ENCODE measurements around the gene KEL. TPM values are rescaled to one million over a fixed set of nuclear protein-coding genes. Genes with fewer than 3 reads are reported as not detected.
A peak's percentile ranks its signal among the peaks of the same experiment; 100 is the strongest.

The KEL gene
- polyA plus RNA-seq (2013, experiment 1 of 2): 0.04 TPM
- polyA plus RNA-seq (2013, experiment 2 of 2): not detected

DNA sequence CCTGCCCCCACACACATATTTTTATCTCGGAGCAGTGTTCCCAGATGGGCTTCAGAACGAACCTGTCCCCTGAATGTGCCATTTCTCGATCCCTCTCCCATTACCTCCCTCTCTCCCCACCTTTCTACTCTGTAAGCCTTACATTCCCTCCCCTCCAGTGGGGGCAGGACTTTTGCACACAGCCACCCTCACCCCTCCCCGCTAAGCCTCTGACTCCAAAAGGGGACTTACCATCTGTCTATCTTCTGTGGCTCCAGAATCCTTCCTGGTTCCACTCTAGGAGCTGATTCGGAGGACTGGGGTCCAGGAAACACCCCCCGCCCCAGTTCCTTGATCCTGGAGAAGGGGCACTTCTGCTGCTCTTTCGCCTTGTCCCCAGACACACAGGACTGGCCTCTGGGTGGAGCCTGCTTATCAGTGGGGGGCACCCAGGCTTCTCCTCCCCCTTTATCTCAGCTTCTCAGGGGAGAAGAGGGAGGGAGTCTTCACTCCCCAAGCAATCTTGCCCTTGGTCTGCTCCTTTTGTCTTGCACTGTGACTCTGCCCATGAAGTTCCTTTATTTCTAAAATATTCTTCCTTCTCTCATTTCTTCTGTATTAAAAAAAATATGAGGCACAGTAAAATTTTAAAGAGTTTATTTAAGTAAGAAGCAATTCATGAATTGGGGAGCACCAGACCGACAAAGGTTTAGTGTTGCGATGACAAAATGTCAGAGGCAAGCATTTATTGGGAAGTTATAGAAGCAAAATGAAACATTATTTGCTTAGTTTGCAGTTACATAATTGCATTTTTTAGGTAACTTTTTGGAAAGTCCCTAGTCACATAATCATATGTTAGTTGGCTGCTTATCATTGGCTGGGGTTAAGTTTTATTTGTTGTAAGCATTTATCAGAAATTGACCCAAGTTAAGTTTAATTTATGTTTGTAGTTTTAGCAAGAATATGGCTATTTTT is at the start of gene KEL:
KEL (minus strand) TSS at position 391 of the 954 bp plus-strand sequence; CDS start at position 234, 157 bp downstream.
- H3K4me3 ChIP-seq (ENCODE audit: insufficient read depth in 1 of 2, low read depth in 1 of 2, low read length in 2 of 2): no peak within 1 kb of the TSS
- no peak within 1 kb of the TSS for H2AK5ac ChIP-seq (ENCODE audit: low read length, severe bottlenecking)
- H3K9me3 ChIP-seq (ENCODE audit: control insufficient read depth, low read length): no peaks in the 10 kb centered on the region
- H3K9ac ChIP-seq (ENCODE audit: low read length): no peak within 1 kb of the TSS
- H2BK15ac ChIP-seq (ENCODE audit: low read depth, poor library complexity, severe bottlenecking): no peak within 1 kb of the TSS
- no peak within 1 kb of the TSS for H3K23ac ChIP-seq (ENCODE audit: low read length in 2 of 2)
- H3K27ac ChIP-seq (ENCODE audit: low read length, poor library complexity, severe bottlenecking): no peak within 1 kb of the TSS
- peaks cover 2% of the 10 kb centered on the region for H3K4me1 ChIP-seq (ENCODE audit: control insufficient read depth, insufficient read depth, low read depth, low read length)
- 53% methylated on average over 8 of the region's 9 CpGs for WGBS
- H3K79me1 ChIP-seq (replicated peaks; ENCODE audit: low read length, poor library complexity, severe bottlenecking): no peaks in the 10 kb centered on the region
- no peak within 1 kb of the TSS for H3K18ac ChIP-seq (ENCODE audit: low read depth in 1 of 2, low read length in 2 of 2)
- H2BK120ac ChIP-seq (ENCODE audit: low read depth, low read length): no peak within 1 kb of the TSS
- peaks cover 0 to 14% of the 10 kb centered on the region in 2 experiments for H3K27me3 ChIP-seq (ENCODE audit: control insufficient read depth in 1 of 2, insufficient read depth in 1 of 2, low read length in 2 of 2)
- no peak within 1 kb of the TSS for H3K14ac ChIP-seq (ENCODE audit: low read length in 2 of 2)
- DNase-seq: no peak
- H2BK5ac ChIP-seq (ENCODE audit: low read depth, low read length, poor library complexity, severe bottlenecking): no peak within 1 kb of the TSS
- no peak within 1 kb of the TSS for H3K4ac ChIP-seq (ENCODE audit: low read depth in 1 of 2, low read length in 2 of 2)
- H3K36me3 ChIP-seq (ENCODE audit: control insufficient read depth in 1 of 2, insufficient read depth in 2 of 2, low read depth in 1 of 2, low read length in 2 of 2): no peaks in the 10 kb centered on the region
- H4K91ac ChIP-seq (ENCODE audit: low read length): no peak within 1 kb of the TSS
- H2BK12ac ChIP-seq (ENCODE audit: low read length in 2 of 2): no peak within 1 kb of the TSS
- no peak within 1 kb of the TSS for H2AFZ ChIP-seq (ENCODE audit: low read depth, low read length)
- no peak within 1 kb of the TSS for H4K8ac ChIP-seq (ENCODE audit: low read length)
- H3K4me2 ChIP-seq (ENCODE audit: low read length, poor library complexity, severe bottlenecking): no peak within 1 kb of the TSS

DNA sequence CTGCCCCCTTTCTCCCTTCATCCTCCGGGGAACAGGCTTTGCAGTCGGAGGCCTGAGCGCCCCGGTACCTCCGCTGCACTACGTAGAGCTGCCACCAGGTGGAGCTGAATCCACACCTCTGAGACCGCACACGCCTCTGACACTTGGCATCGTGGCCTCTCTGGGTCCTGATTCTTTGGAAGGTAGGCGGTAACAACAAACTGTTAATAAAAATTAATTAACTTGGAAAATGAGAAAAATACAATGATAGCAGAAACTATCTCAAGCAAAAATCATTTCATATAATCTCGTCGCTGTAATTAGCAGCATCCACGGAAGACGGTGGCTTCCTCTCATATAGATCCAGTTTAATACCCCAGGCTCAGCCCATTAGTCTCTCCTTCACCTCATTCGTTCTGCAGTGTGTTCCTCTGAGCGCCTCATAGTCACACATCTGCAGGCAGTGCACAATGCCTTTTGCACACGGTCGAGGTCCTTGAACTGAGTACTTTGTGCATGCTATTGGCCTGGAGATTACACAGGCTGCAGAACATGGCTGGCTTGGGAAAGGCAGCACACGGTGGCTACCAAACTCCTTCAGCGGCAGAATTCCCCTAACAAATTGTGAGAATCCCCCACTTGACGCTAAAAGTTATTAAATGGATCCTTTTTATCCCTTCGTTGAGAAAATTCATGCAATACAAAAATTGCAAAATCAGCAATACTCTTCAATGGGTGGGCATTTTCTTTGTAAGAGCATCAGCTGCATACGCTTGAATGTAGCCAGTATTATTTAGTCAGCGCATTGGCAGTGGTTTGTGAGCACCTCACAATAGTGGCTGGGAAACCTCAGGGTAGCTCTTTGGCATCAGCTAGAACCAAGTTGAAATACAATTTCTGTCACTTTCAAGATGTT is 46.1 kb upstream of the KEL start:
- no peak overlapping the region for H3K14ac ChIP-seq (ENCODE audit: low read length in 2 of 2)
- H3K18ac ChIP-seq (ENCODE audit: low read depth in 1 of 2, low read length in 2 of 2): no peak overlapping the region
- H2BK12ac ChIP-seq (ENCODE audit: low read length in 2 of 2): no peak overlapping the region
- H2AK5ac ChIP-seq (ENCODE audit: low read length, severe bottlenecking): no peak overlapping the region
- H3K4me3 ChIP-seq (ENCODE audit: insufficient read depth in 1 of 2, low read depth in 1 of 2, low read length in 2 of 2): no peak overlapping the region
- H3K27me3 ChIP-seq (ENCODE audit: control insufficient read depth in 1 of 2, insufficient read depth in 1 of 2, low read length in 2 of 2): peaks cover 0 to 9% of the 10 kb centered on the region in 2 experiments
- H3K4ac ChIP-seq (ENCODE audit: low read depth in 1 of 2, low read length in 2 of 2): no peak overlapping the region
- no peak overlapping the region for H2BK15ac ChIP-seq (ENCODE audit: low read depth, poor library complexity, severe bottlenecking)
- peak; percentile 50 for DNase-seq
- no peak overlapping the region for H2BK5ac ChIP-seq (ENCODE audit: low read depth, low read length, poor library complexity, severe bottlenecking)
- no peak overlapping the region for H4K8ac ChIP-seq (ENCODE audit: low read length)
- no peak overlapping the region for H4K91ac ChIP-seq (ENCODE audit: low read length)
- H3K36me3 ChIP-seq (ENCODE audit: control insufficient read depth in 1 of 2, insufficient read depth in 2 of 2, low read depth in 1 of 2, low read length in 2 of 2): no peaks in the 10 kb centered on the region
- no peak overlapping the region for H2BK120ac ChIP-seq (ENCODE audit: low read depth, low read length)
- H3K23ac ChIP-seq (ENCODE audit: low read length in 2 of 2): no peak overlapping the region
- H2AFZ ChIP-seq (ENCODE audit: low read depth, low read length): no peak overlapping the region
- WGBS: 48% methylated on average over 20 of the region's 24 CpGs
- no peaks in the 10 kb centered on the region for H3K4me1 ChIP-seq (ENCODE audit: control insufficient read depth, insufficient read depth, low read depth, low read length)
- H3K79me1 ChIP-seq (replicated peaks; ENCODE audit: low read length, poor library complexity, severe bottlenecking): no peaks in the 10 kb centered on the region
- no peak overlapping the region for H3K27ac ChIP-seq (ENCODE audit: low read length, poor library complexity, severe bottlenecking)
- no peak overlapping the region for H3K4me2 ChIP-seq (ENCODE audit: low read length, poor library complexity, severe bottlenecking)
- no peaks in the 10 kb centered on the region for H3K9me3 ChIP-seq (ENCODE audit: control insufficient read depth, low read length)
- no peak overlapping the region for H3K9ac ChIP-seq (ENCODE audit: low read length)

DNA sequence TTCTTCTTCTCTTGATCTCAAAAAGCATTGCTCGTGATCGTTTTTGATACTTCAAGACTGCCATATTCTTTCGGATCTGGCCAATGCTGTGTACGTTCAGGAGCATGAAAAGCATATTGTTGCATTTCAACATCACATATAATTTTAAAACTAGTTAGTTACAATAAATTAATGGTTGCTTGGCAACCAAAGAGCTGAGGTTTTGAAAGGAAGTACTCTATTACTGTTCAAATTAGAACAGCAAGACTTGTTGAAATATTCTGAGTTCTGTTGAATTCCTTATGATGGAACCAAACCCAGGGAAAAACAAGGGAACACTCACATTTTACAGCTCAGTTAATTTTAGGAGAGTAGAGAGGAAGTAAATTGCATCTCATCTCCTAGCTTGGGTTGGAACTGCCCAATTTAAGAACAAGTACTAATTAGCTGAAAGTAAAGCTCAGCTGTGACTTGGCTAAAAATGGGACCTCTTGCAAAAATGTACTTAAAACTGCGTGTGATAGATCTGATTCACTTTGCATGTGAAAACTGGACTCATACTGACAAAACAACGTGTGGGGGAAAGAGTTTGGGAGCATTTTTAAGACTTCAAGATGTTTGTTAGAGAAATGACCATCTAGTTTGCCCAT is 43.6 kb upstream of the KEL start:
- no peak for DNase-seq
- Histone ChIP-seq H2BK120ac (ENCODE audit: low read depth, low read length) (no peak overlapping the region), H3K27me3 (ENCODE audit: control insufficient read depth in 1 of 2, insufficient read depth in 1 of 2, low read length in 2 of 2) (peaks cover 0 to 9% of the 10 kb centered on the region in 2 experiments), H3K9me3 (ENCODE audit: control insufficient read depth, low read length) (no peaks in the 10 kb centered on the region), H3K18ac (ENCODE audit: low read depth in 1 of 2, low read length in 2 of 2) (no peak overlapping the region), H3K14ac (ENCODE audit: low read length in 2 of 2) (no peak overlapping the region), H2BK12ac (ENCODE audit: low read length in 2 of 2) (no peak overlapping the region), H3K4ac (ENCODE audit: low read depth in 1 of 2, low read length in 2 of 2) (no peak overlapping the region), H3K4me2 (ENCODE audit: low read length, poor library complexity, severe bottlenecking) (no peak overlapping the region), H2AFZ (ENCODE audit: low read depth, low read length) (no peak overlapping the region), H2AK5ac (ENCODE audit: low read length, severe bottlenecking) (no peak overlapping the region), H4K8ac (ENCODE audit: low read length) (no peak overlapping the region), H2BK15ac (ENCODE audit: low read depth, poor library complexity, severe bottlenecking) (no peak overlapping the region), H3K79me1 (replicated peaks; ENCODE audit: low read length, poor library complexity, severe bottlenecking) (no peaks in the 10 kb centered on the region), H3K4me3 (ENCODE audit: insufficient read depth in 1 of 2, low read depth in 1 of 2, low read length in 2 of 2) (no peak overlapping the region), H3K36me3 (ENCODE audit: control insufficient read depth in 1 of 2, insufficient read depth in 2 of 2, low read depth in 1 of 2, low read length in 2 of 2) (no peaks in the 10 kb centered on the region), H2BK5ac (ENCODE audit: low read depth, low read length, poor library complexity, severe bottlenecking) (no peak overlapping the region), H3K23ac (ENCODE audit: low read length in 2 of 2) (no peak overlapping the region), H3K9ac (ENCODE audit: low read length) (no peak overlapping the region), H3K4me1 (ENCODE audit: control insufficient read depth, insufficient read depth, low read depth, low read length) (no peaks in the 10 kb centered on the region), H3K27ac (ENCODE audit: low read length, poor library complexity, severe bottlenecking) (no peak overlapping the region), H4K91ac (ENCODE audit: low read length) (no peak overlapping the region)
- 58% methylated on average over 5 of the region's 6 CpGs for WGBS

Data from mesenchymal stem cell (in vitro differentiated cells and primary cell).